K562 (cell line): Measurements from ENCODE around the gene LAMA2. TPM values are rescaled to one million over a fixed set of nuclear protein-coding genes. Genes with fewer than 3 reads are reported as not detected.

ENCODE experiments used
- ATAC-seq: fragments of 200-7000 bp; cut with Tn5 transposase; 3 replicates; pipeline ENCODE4 v1.9.1; 2020; ENCODE audit warnings: moderate library complexity
- BruUV-seq: library from RNA; stranded (reverse); fragments of 400-500 nt; replicated peaks from 2 replicates; lab custom pipeline; 2021; lab: Mats Ljungman, UMichigan
- CTCF ChIA-PET: fragments of 300-600 bp; formaldehyde crosslinking; extraction: SDS; loops from one replicate; lab custom pipeline; 2021; ENCODE audit warnings: low intra/inter-chr PET ratio; lab: Yijun Ruan, JAX
- POLR2A ChIA-PET: fragments of 300-600, 350-650 bp; sonication (Branson Sonifier 250); formaldehyde crosslinking; extraction: SDS; loops from one replicate; lab custom pipeline; 2021; ENCODE audit warnings: antibody characterized with exemption, inconsistent platforms; lab: Yijun Ruan, JAX
- DNase-seq, 4 experiments: peaks; one replicate each; pipeline versions ENCODE4 v3.0.0 to v3.0.0-alpha.2; 2011 to 2018; ENCODE audit warnings: low spot score in 3 of 4, mixed read lengths in 3 of 4; ENCODE audit errors: extremely low read depth in 1 of 4
- FAIRE-seq: peaks from 2 replicates; lab custom pipeline; 2011; peaks lifted over from hg19 to GRCh38; lab: Jason Lieb, UNC
- H2AFZ ChIP-seq: 2 replicates; pipeline ENCODE4 v1.6.0; 2011; ENCODE audit warnings: low read depth, low read length, control low read depth, inconsistent platforms
- H3K27ac ChIP-seq: fragments of 200-600 bp; 3 replicates; pipeline ENCODE4 v1.8.0; 2011; ENCODE audit warnings: low read depth, mild to moderate bottlenecking, control low read depth, inconsistent platforms, low read length, moderate library complexity, mixed read lengths; ENCODE audit errors: extremely low read depth
- H3K27me3 ChIP-seq, 2 experiments: fragments of 300-600 bp in 1 of 2; 2 replicates in 1 of 2; 3 replicates in 1 of 2; pipeline versions ENCODE4 v1.6.0 to v1.8.0; 2011; ENCODE audit warnings: inconsistent platforms in 2 of 2, low read length in 2 of 2, mild to moderate bottlenecking in 1 of 2, mixed read lengths in 1 of 2, moderate library complexity in 1 of 2; ENCODE audit not compliant: control insufficient read depth in 2 of 2, insufficient read depth in 2 of 2
- H3K36me3 ChIP-seq: fragments of 300-600 bp; 3 replicates; pipeline ENCODE4 v1.8.0; 2011; ENCODE audit warnings: mild to moderate bottlenecking, low read length, inconsistent platforms; ENCODE audit not compliant: control insufficient read depth, insufficient read depth
- H3K4me1 ChIP-seq, 2 experiments: fragments of 200-600 bp in 1 of 2; replicated peaks in 1 of 2; 2 replicates in 1 of 2; 3 replicates in 1 of 2; pipeline versions ENCODE4 v1.5.1 to v1.8.0; 2011; ENCODE audit warnings: inconsistent platforms in 2 of 2, low read length in 2 of 2, mild to moderate bottlenecking in 1 of 2, mixed read lengths in 1 of 2, moderate library complexity in 1 of 2; ENCODE audit not compliant: control insufficient read depth in 2 of 2, insufficient read depth in 2 of 2
- H3K4me2 ChIP-seq: 2 replicates; pipeline ENCODE4 v1.6.1; 2011; ENCODE audit warnings: low read length, control low read depth, inconsistent platforms, mixed read lengths; ENCODE audit not compliant: insufficient read depth
- H3K4me3 ChIP-seq: fragments of 200-600 bp; sonication (generic), shearing (Covaris generic); 2 replicates; pipeline ENCODE4 v1.5.1; 2016; ENCODE audit warnings: control low read depth, inconsistent platforms
- H3K79me2 ChIP-seq: fragments of 200-600 bp; 3 replicates; pipeline ENCODE4 v1.8.0; 2011; ENCODE audit warnings: low read length, inconsistent platforms; ENCODE audit not compliant: control insufficient read depth, insufficient read depth
- H3K9ac ChIP-seq, 2 experiments: 2 replicates each; pipeline versions ENCODE4 v1.6.0 to v1.6.1; 2011; ENCODE audit warnings: low read depth in 2 of 2, low read length in 2 of 2, control low read depth in 1 of 2, inconsistent platforms in 1 of 2, mild to moderate bottlenecking in 1 of 2, mixed read lengths in 1 of 2; ENCODE audit not compliant: insufficient read depth in 1 of 2
- H3K9me1 ChIP-seq: one replicate; pipeline ENCODE4 v1.6.0; 2011; ENCODE audit warnings: inconsistent platforms, mild to moderate bottlenecking, low read length, moderate library complexity; ENCODE audit not compliant: control insufficient read depth, insufficient read depth
- H3K9me3 ChIP-seq: replicated peaks from 2 replicates; pipeline ENCODE4 v1.5.1; 2011; ENCODE audit warnings: low read depth, low read length, inconsistent platforms; ENCODE audit not compliant: control insufficient read depth, insufficient read depth
- H4K20me1 ChIP-seq: replicated peaks from 2 replicates; pipeline ENCODE4 v1.6.1; 2011; ENCODE audit warnings: low read length, inconsistent platforms, mixed read lengths; ENCODE audit not compliant: control insufficient read depth, insufficient read depth
- BHLHE40 ChIP-seq: IDR thresholded peaks from 2 replicates; pipeline ENCODE4 v1.6.1; 2011; ENCODE audit warnings: low read length, improper control_type of control experiment
- CBFB ChIP-seq: sonication (generic); formaldehyde crosslinking; IDR thresholded peaks from 2 replicates; pipeline ENCODE4 v1.4.0; 2020; ENCODE audit warnings: mild to moderate bottlenecking, missing genetic modification reagents
- HNRNPL ChIP-seq: fragments of 200-400 bp; formaldehyde crosslinking; IDR thresholded peaks from 2 replicates; pipeline ENCODE4 v1.6.1; 2017; ENCODE audit warnings: low read depth, mild to moderate bottlenecking, low read length
- PHF20 ChIP-seq: fragments of 450-650 bp; IDR thresholded peaks from 2 replicates; pipeline ENCODE4 v1.6.1; 2018; ENCODE audit not compliant: partially characterized antibody
- ZFP30 ChIP-seq: fragments of 250-450 bp; sonication (Bioruptor Pico); IDR thresholded peaks from 2 replicates; pipeline ENCODE4 v1.8.0; 2022; ENCODE audit warnings: moderate library complexity, mild to moderate bottlenecking, inconsistent platforms, borderline replicate concordance
- WGBS: fragments of 100-300 bp; shearing (Covaris generic); methylation state at CpG from one replicate; pipeline ENCODE4 v1.1.6; 2016; ENCODE audit warnings: low coverage, mixed read lengths; ENCODE audit not compliant: insufficient coverage; ENCODE audit errors: missing lambda C conversion rate; 5-methylcytosine and 5-hydroxymethylcytosine counted together
- in situ Hi-C: fragments of 300-500 bp; cut with MboI; formaldehyde crosslinking; loops from 4 replicates; pipeline ENCODE4 v1.15.0; 2018; ENCODE audit warnings: inconsistent platforms, mixed read lengths
- intact Hi-C: fragments of 100-400 bp; cut with micrococcal nuclease; formaldehyde crosslinking; loops from 2 replicates; pipeline ENCODE4 v1.14.2; 2022
- polyA plus RNA-seq, 8 experiments: library from polyadenylated mRNA; depleted of rRNA in 4 of 8; stranded (reverse) in 5 of 8; unstranded in 3 of 8; fragments of >200 nt; fragmentation: Nextera tagmentation in 2 of 8; fragmentation: Illumina TruSeq in 1 of 8; extraction: Ambion mirVana in 2 of 8; extraction: Trizol in 1 of 8; gene quantifications; 2 replicates each; pipeline versions ENCODE4 v1.2.1 to v1.2.3, GENCODE V29; 2011 to 2014; ENCODE audit warnings: inconsistent platforms in 1 of 8, missing spikeins in 1 of 8
- total RNA-seq, 7 experiments: library from RNA; depleted of rRNA in 6 of 7; stranded (reverse); fragments of >200 nt in 6 of 7; fragmentation: Illumina TruSeq in 2 of 7; extraction: Trizol in 2 of 7; gene quantifications; 2 replicates each; pipeline versions ENCODE4 v1.2.1 to v1.2.3, GENCODE V29; 2011 to 2021; ENCODE audit warnings: low replicate concordance in 1 of 7
- TF ChIP-seq, protein P1 (sequence below): sonication (generic); formaldehyde crosslinking; IDR thresholded peaks from 2 replicates; pipeline ENCODE4 v1.8.1; 2022; ENCODE audit warnings: missing genetic modification reagents

Gene LAMA2
- total and polyA plus RNA-seq, 9 of the 15 experiments (the other 6 are each of a cell fraction or from before 2014, with no cell fraction given), result 0.04 to 1.5 (median 0.36) TPM

DNA sequence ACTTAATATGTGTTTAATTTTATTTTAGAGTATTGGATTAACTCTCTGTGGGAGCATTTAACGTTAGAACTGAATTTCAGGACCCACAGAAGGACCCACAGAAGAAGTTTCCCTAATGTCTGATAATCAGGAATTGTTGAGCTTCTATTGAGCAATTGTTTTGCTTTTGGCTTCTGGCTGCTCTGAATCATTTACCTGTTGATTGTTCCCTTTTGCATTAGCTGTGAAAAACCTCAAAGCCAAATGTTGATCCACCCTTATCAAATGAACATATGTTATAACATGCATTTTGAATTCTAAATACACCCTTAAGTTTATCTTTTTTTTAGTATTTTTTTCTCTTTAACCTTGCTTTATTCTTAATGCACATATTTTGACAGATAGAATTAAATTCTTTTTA is 393.5 kb downstream of the LAMA2 start:
- POLR2A ChIA-PET, result no interaction called here
- DNase-seq, result no peak
- H3K27ac ChIP-seq, result no peak overlapping the region
- H3K4me2 ChIP-seq, result no peak overlapping the region
- TF ChIP-seq ZFP30 (no peak), PHF20 (no peak), HNRNPL (no peak), BHLHE40 (no peak), CBFB (CRISPR knock-in tag) (no peak)
- TF ChIP-seq, protein P1, sequence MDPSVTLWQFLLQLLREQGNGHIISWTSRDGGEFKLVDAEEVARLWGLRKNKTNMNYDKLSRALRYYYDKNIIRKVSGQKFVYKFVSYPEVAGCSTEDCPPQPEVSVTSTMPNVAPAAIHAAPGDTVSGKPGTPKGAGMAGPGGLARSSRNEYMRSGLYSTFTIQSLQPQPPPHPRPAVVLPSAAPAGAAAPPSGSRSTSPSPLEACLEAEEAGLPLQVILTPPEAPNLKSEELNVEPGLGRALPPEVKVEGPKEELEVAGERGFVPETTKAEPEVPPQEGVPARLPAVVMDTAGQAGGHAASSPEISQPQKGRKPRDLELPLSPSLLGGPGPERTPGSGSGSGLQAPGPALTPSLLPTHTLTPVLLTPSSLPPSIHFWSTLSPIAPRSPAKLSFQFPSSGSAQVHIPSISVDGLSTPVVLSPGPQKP (CRISPR knock-in tag), result no peak
- TF ChIP-seq, all 486 proteins: peak for 0
- no peak for FAIRE-seq
- H3K9ac ChIP-seq, result no peak overlapping the region
- no peaks in the 10 kb centered on the region for H3K27me3 ChIP-seq
- ATAC-seq, result no peak
- H2AFZ ChIP-seq, result no peak overlapping the region
- no TSS peak for BruUV-seq
- 0% methylated on average over 1 of the region's 1 CpG for WGBS
- intact Hi-C loops, result no loop called here
- H3K79me2 ChIP-seq, result no peaks in the 10 kb centered on the region
- no peaks in the 10 kb centered on the region for H3K9me1 ChIP-seq
- in situ Hi-C loops, result no loop called here
- CTCF ChIA-PET, result no interaction called here
- no peaks in the 10 kb centered on the region for H3K36me3 ChIP-seq
- H4K20me1 ChIP-seq, result no peaks in the 10 kb centered on the region
- H3K4me3 ChIP-seq, result no peak overlapping the region
- no peaks in the 10 kb centered on the region for H3K4me1 ChIP-seq
- H3K9me3 ChIP-seq, result no peaks in the 10 kb centered on the region; the same call in none of the 2 replicates
